Hepatocyte (in vitro differentiated cells): Measurements from ENCODE around the gene PLCH2.

ENCODE experiments used
- CTCF ChIP-seq: fragments of 200-600 bp; sonication (generic); IDR thresholded peaks from 2 replicates; pipeline ENCODE4 v1.5.1; 2016; ENCODE audit warnings: antibody characterized with exemption, mild to moderate bottlenecking; ENCODE audit not compliant: poor library complexity
- EZH2 ChIP-seq: fragments of 200-600 bp; sonication (generic); IDR thresholded peaks from 2 replicates; pipeline ENCODE4 v1.6.1; 2016; ENCODE audit warnings: antibody characterized with exemption, mild to moderate bottlenecking, borderline replicate concordance
- EZH2phosphoT487 ChIP-seq: fragments of 200-600 bp; sonication (generic); IDR thresholded peaks from one replicate; pipeline ENCODE4 v1.6.1; 2018; ENCODE audit warnings: antibody characterized with exemption, mild to moderate bottlenecking, low read depth, moderate library complexity; ENCODE audit not compliant: unreplicated experiment, severe bottlenecking

GRCh38 chr1:2466958-2467554 lies 9.0 kb upstream of the PLCH2 start:
- TF ChIP-seq CTCF (no peak), EZH2phosphoT487 (no peak), EZH2 (no peak)
